Inflammatory macrophage treated with lipopolysaccharide for 1 hour (primary cell): ENCODE measurements around the gene CPM.
"Not testable (repeated sequence)": the region's sequence is repeated elsewhere in the genome, so short reads cannot be mapped to it uniquely, and the experiment has no call there.

Source experiments
- DNase-seq, 2 donors: peaks; one replicate each; pipeline ENCODE4 v3.0.0-alpha.2; 2020 to 2022

CPM gene

GRCh38 chr12:68823696-68824095 lies 109.3 kb downstream of the CPM start:
- DNase-seq = no peak

GRCh38 chr12:68821357-68822188 lies 111.4 kb downstream of the CPM start:
- DNase-seq = no peak

GRCh38 chr12:68819481-68819880 lies 113.5 kb downstream of the CPM start:
- DNase-seq = not testable (repeated sequence)

- DNase-seq = no peak
These were observed 116.8 kb downstream of the CPM start for GRCh38 chr12:68815928-68816800.

GRCh38 chr12:68815232-68815927 lies 117.6 kb downstream of the CPM start:
- no peak for DNase-seq

GRCh38 chr12:68814490-68815231 lies 118.3 kb downstream of the CPM start:
- DNase-seq = no peak

- no peak for DNase-seq
These were observed 119.8 kb downstream of the CPM start for GRCh38 chr12:68813242-68813593.

GRCh38 chr12:68812553-68813241 lies 120.3 kb downstream of the CPM start:
- no peak for DNase-seq

- not testable (repeated sequence) for DNase-seq
These were observed 121.4 kb downstream of the CPM start for GRCh38 chr12:68811573-68811972.

GRCh38 chr12:68810027-68810389 lies 123.0 kb downstream of the CPM start:
- not testable (repeated sequence) for DNase-seq

GRCh38 chr12:68809190-68810026 lies 123.6 kb downstream of the CPM start:
- no peak for DNase-seq

- peak; percentile 84 to 87 for DNase-seq
These were observed 124.4 kb downstream of the CPM start for GRCh38 chr12:68808388-68809189.

GRCh38 chr12:68807576-68808387 lies 125.2 kb downstream of the CPM start, which contains the start of gene MDM2:
Gene MDM2 (plus strand): TSS chr12:68808177. CDS start chr12:68808478, 301 bp downstream.
- DNase-seq = peak; percentile 91 to 95

- DNase-seq = not testable (repeated sequence)
These were observed 125.7 kb downstream of the CPM start for GRCh38 chr12:68807274-68807575.

- DNase-seq = no peak
These were observed 126.3 kb downstream of the CPM start for GRCh38 chr12:68806488-68807237.

GRCh38 chr12:68805592-68806120 lies 127.3 kb downstream of the CPM start:
- DNase-seq = no peak

GRCh38 chr12:68804657-68805591 lies 128.0 kb downstream of the CPM start:
- no peak for DNase-seq
